D721Med (cell line): Measurements from ENCODE around the gene UBE2F.
A peak's percentile ranks its signal among the peaks of the same experiment; 100 is the strongest.

Source experiments
- DNase-seq: peaks from one replicate; pipeline ENCODE4 v3.0.0; 2011; ENCODE audit warnings: low spot score; ENCODE audit not compliant: insufficient read length
- FAIRE-seq: peaks from 2 replicates; lab custom pipeline; 2011; peaks lifted over from hg19 to GRCh38; lab: Jason Lieb, UNC
- TF ChIP-seq, protein P1 (sequence below): IDR thresholded peaks from 2 replicates; pipeline ENCODE4 v1.5.1; 2012; ENCODE audit warnings: mild to moderate bottlenecking, control low read depth; ENCODE audit not compliant: insufficient read depth; ENCODE audit errors: missing control alignments

UBE2F gene

DNA sequence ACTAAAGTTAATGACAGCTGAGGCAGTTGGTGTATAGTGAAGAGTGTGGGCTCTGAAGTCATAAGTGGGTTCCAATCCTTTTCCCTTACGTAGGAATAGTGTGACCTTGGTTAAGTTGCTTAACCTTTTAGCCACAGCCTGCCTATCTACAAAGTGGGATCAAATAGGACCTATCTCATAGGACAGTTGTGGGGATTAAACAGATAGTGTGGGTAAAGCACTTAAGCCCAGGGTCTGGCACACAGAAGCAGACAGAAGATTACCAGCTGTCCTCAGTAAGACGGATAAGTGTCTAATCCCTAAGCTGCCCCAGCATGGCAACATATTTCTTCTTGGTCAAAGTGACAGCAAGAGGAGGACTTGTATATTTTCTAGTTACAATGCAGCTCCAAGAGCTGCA is 28.2 kb downstream of the UBE2F start:
- DNase-seq (no peak), FAIRE-seq (peak; percentile 99)
- TF ChIP-seq, protein P1, sequence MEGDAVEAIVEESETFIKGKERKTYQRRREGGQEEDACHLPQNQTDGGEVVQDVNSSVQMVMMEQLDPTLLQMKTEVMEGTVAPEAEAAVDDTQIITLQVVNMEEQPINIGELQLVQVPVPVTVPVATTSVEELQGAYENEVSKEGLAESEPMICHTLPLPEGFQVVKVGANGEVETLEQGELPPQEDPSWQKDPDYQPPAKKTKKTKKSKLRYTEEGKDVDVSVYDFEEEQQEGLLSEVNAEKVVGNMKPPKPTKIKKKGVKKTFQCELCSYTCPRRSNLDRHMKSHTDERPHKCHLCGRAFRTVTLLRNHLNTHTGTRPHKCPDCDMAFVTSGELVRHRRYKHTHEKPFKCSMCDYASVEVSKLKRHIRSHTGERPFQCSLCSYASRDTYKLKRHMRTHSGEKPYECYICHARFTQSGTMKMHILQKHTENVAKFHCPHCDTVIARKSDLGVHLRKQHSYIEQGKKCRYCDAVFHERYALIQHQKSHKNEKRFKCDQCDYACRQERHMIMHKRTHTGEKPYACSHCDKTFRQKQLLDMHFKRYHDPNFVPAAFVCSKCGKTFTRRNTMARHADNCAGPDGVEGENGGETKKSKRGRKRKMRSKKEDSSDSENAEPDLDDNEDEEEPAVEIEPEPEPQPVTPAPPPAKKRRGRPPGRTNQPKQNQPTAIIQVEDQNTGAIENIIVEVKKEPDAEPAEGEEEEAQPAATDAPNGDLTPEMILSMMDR, result no peak

DNA sequence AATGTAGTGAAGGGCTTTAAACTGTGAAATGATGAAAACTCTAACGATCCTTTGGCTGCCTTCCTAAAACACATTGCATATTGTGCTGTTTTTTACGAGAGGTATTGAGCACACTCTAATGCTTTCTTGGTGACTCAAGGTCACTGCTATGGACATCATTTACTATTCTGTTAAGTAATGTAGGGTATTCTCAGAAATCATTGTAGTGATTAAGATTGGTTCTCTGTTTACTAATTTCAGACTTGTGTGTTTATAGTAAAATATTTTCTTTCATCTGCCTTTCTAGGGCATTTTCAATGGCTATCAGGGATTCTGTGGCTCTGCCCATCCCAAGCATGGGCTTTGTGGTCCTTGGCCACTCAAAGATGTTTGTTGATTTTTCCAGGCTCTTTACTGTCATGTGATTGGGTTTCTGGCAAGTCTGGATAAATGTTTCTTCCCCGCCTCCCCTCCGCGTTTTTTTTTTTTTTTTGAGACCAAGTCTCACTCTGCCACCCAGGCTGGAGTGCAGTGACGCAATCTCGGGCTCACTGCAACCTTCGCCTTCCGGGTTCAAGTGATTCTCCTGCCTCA is 29.3 kb downstream of the UBE2F start:
- peak; percentile 61 for FAIRE-seq
- TF ChIP-seq, protein P1, result no peak
- no peak for DNase-seq

DNA sequence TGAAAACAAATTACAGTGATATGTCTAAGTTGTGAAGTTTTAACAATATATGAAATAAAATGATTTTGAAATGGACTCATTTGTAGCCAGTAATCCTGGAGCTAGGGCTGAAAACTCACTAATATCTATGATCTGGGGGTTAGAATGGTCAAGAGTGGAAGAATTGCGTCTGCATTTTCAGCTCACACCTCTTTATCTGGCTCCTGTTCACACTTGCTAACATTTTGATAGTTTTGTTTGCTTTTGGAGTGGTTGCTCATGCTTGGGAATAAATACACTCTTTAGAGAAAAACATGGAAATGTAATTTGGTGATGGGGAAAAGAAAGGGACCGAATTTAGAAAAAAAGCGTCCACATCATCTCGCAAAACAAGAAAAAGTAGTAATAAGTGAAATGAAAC is 30.7 kb downstream of the UBE2F start:
- FAIRE-seq (no peak), DNase-seq (no peak)
- TF ChIP-seq, protein P1, result no peak

DNA sequence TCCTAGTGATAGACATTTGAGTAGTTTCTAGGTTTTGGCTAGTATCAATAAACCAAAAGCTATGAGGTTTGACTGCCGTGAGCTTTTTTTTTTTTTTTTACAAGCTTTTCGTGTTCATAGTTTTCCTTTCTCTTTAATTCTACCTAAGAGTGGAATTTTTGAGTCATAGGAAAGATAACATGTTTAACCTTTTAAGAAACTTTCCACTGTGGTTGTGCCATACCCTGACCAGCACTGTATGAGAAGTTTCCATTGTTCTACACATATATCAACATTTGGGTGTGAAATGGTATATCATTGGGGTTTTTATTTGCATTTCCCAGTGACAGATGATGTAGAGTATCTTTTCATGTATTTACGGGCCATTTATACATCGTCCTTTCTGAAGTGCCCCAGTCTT is 31.7 kb downstream of the UBE2F start:
- no peak for DNase-seq
- FAIRE-seq, result no peak
- TF ChIP-seq, protein P1, result no peak

DNA sequence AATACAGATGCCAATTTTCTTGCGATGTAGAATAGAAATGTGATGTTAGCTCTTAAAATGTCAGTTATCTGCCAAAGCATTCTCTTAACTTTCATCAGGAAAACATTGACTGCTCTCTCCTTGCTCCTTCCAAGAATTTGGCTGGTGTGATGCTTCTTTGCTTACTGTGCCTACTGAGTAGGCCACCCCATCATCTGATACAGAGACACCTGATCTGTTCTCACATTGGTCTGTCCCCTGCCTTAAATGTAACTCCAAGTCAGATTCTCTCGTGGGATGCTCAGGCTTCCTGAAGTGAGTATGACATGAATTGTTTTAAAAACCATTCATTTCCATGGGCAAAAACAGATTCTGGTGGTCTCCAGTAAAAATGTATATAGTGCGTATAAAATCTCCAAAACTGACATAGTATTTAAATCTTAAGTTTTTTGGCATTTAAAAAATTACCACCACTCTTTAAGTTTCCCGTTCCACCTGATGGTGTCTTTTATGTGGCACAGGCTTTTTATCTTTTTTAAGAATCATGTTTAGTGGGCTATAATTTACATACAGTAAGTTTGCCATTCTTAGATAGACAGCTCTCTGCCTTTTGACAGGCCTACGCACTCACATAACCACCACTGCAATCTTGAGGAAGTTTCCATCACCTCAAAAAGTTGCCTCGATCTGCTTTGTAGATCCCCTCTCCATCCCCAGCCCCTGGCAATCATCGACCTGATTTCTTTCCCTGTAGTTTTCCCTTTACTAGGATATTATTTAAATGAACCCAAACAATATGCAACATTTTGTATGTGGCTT is 36.6 kb downstream of the UBE2F start:
- TF ChIP-seq, protein P1, result no peak
- peak; percentile 32 for FAIRE-seq
- no peak for DNase-seq

DNA sequence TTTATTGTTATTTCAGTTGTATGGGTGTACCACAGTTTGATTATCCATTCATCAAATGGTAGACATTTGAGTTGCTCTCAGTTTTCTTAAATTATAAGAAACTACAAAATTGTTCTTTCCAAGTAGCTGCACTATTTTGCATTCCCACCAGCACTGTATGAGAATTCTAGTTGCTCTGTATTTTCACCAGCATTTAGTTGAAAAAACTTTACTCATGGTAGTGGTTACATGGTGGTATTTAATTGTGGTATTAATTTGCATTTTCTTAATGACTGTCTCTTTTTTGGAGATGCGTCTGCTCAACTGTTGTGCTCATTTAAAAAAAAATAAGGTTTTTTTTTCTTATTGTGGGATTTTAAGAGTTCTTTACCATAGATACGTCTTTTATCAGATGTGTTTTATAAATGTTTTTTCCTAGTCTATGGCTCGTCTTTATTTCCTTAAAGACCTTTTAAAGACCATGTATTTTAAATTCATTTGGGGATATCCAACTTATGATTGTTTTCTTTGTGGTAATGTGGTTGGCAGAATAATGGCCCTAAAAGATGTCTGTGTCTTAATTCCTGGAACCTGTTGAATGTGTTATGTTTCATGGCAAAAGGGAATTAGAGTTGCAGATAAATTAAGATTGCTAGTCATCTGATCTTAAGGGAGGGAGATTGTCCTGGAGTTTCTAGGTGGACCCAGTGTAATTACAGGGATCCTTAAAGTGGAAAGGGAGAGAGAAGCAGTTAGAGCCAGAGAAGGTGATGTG is 37.4 kb downstream of the UBE2F start:
- DNase-seq, result no peak
- no peak for FAIRE-seq
- TF ChIP-seq, protein P1, result no peak
